CD4-positive, alpha-beta T cell treated with Interleukin-2 at 100 ng/mL for 4 hours (primary cell): ENCODE data around the gene AGMAT.

ENCODE experiments used
- DNase-seq: peaks from one replicate; pipeline ENCODE4 v3.0.0-alpha.2; 2020; ENCODE audit warnings: low spot score

AGMAT gene, protein sequence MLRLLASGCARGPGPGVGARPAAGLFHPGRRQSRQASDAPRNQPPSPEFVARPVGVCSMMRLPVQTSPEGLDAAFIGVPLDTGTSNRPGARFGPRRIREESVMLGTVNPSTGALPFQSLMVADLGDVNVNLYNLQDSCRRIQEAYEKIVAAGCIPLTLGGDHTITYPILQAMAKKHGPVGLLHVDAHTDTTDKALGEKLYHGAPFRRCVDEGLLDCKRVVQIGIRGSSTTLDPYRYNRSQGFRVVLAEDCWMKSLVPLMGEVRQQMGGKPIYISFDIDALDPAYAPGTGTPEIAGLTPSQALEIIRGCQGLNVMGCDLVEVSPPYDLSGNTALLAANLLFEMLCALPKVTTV

DNA sequence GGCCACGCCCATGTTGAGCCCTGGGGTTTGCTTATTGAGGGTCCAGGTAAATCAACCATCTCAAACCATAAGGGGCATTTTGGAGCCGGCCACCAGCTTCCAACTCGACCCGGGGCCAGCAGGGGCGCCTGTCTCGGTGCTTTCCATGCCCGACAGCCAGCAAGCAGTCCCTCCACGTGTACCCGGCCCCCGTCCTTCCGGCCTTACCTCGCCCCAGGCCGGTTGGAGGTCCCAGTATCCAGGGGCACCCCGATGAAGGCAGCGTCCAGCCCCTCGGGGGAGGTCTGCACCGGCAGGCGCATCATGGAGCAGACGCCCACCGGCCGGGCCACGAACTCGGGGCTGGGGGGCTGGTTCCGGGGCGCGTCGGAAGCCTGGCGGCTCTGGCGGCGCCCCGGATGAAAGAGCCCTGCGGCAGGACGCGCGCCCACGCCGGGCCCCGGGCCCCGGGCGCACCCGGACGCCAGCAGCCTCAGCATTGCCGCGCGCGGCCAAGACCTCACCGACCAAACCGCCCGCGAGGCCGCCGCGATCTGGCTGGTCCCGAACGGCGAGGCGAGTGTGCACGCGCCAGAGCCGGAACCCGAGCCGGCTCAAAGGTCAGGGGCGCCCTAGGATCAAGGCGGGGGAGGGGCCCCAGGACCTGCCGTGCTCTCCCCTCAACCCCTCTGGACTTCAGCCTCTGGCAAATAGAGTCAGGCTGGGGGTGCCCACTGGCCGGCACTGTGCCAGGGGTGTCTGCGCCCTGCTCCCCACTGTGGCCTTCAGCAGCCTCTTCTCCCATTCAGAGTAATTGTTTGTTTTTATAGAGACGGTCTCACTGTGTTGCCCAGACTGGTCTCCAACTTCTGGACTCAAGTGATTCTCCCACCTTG, at the start of gene AGMAT:
TSS of gene AGMAT (minus strand) at position 563 of the 875 bp plus-strand sequence. CDS start at position 479, 84 bp downstream.
- DNase-seq: peak; percentile 47

DNA sequence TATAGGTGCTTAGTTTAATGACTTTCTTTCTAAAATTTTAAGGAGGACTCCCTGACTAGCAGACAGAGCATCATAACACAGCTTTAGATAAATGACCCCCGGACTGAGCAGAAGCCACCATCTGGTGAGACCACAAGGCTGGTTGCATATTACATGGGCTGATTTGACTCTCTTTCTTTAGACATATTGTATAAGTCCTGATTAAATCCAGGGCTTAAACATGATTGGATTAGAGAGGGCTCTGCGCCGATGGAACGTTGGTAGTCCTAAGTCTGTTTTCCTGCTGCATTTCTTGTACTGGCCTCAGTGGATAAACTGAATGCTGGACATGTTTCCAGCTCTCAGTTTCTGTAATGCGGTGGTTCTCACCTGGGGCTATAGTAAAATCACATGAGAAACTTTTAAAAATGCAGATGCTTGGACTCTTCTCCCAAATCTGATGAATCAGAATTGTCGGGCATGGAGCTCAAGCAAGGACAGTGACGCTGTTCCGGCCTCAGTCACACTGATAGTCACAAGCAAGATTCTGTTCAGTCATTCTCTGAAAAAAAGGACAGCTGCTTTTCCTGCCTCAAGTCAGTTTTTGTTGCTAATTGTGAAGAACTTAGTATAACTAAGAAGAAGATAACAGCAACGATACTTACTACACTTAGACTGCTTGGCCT, 49.0 kb upstream of the AGMAT start:
- no peak for DNase-seq

DNA sequence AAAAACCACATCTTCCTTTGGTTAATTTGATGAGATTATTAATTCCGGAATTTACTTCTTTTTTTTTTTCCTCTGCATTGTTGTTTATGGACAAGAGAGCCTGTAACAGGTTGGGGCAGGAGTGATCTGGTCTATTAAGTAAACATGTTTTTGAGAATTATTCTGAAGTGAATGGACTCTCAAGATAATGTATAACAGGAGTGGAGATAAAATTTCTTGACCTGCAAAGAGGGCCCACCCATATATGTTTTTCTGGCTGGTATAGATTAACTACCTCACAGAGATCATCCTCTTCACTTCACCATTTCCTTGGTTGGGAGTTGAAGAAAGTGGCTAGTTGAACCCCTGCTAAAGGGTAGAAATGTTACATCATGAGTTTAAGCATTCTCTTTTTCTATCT, 43.2 kb upstream of the AGMAT start:
- DNase-seq: no peak

DNA sequence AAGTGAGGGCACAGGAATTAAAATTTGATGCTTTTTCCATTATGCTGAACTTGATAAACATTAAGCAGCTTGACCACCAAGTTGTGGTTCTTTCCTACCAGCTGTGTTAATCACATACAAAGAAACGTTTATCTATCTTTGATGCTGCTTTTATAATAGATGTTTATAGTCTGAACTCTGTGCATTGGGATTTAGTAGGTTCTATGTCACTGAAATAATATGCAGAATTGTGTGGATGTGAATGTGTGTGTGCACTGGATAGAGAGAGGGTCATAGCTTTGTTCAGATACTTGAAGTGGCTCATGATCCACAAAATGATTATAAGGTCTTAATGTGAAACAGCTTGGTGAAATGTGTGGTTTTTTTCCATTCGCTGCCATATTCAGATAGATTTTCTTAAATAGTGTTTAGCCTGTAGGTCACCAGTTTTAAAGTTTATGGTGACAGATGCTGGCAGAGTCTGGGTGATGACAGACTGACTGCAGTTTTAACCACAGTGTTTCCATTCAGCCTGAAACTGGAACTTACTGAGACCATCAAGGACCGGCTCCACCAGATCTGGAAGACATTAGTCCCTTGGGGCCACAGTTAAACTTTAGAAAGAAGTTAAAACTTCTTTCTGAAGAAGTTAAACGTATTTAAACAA, 42.6 kb upstream of the AGMAT start:
- DNase-seq: no peak

DNA sequence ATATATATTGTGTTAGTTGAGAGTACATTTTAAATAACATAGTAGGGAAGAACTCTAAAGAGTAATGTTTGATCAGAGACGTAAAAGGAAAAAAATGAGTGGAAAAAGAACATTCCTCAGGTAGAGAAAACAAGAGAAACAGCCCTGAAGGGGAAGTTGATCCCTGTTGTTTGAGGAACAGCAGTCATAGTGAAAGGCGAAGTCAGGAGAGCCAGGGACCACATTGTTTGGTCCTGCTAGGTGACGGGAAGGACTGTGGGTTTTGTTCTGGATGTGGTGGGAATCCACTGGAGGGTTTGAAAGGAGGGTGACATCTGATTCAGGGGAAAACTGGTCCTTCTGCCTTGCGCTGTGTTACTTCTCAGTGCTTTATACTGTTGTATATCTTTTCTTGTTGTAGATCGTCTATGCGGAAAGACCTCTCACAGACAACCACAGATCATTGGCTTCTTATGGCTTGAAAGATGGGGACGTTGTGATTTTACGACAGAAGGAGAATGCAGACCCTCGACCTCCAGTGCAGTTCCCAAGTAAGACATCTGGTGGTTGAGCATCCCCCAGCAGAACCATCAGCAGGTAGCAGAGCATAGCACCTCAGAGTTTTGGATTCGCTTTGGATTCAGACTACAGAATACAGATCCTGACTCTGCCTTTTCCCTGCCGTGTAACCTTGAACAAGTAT, 41.6 kb upstream of the AGMAT start:
- no peak for DNase-seq

DNA sequence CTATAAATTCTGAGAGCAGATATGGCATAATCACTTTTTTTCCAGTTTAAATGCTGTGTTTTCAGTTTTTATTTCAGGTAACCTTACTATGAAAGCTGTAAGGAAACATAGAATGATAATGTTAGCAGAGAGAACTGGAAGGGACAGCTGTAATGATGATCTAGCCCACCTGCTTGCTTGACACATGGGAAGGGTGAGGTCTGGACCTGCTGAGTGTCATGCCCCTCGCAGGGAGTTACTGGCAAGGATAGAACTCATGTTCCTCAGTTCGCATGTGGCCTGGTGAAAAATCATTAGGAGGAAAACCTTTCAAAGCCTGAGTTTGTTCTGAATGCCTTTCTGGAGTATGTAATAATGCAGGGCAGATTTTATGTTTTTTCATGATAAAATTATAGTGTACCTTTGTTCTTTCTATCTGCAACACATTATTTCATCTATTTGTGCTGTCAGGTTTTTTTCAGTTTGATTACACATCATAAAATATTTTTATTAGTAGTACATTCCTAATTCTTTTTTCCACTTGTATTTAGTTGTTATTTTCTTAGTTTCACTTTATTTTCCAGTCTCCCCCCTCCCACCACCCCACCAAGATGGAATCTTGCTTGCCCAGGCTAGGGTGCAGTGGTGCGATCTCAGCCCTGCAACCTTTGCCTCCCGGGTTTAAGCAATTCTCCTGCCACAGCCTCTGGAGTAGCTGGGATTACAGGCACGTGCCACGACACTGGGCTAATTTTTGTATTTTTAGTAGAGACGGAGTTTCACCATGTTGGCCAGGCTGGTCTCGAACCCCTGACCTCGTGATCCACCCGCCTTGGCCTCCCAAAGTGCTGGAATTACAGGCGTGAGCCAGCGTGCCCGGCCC, 40.4 kb upstream of the AGMAT start:
- no peak for DNase-seq

DNA sequence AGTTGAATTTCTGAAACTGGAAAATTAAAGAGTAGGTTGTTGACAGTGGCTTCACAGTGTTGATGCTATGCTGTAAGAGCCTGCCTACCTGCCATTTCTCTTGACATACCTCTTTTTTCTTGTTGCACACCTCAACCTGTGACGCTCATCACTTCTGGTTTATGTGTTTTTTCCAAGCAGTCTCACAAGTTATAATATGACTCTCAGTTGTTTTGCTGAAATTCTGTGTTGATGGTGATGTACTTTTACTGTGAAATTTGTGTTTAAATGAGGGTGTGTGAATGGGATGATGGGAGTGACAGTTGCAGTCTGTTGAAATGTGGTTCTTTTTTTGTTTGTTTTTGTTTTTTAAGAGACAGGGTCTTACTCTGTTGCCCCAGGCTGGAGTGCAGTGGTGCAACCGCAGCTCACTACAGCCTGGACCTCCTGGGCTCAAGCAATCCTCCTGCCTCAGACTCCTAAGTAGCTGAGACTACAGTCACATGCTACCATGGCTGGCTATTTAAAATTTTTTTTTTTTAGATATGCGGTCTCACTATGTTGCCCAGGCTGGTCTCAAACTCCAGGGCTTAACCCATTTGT, 39.4 kb upstream of the AGMAT start:
- DNase-seq: no peak

DNA sequence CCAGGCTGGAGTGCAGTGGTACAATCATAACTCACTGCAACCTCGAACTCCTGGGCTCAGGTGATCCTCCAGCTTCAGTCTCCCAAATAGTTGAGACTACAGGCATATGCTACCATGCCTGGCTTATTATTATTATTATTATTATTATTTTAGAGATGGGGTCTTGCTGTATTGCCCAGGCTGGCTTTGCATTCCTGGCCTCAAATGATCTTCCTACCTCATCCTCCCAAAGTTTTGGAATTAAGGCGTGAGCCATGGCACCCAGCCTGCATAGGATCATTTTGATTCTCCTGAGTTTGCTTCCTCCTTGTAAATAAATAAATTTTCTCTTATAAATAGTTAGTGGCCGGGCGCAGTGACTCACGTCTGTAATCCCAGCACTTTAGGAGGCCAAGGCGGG, 38.6 kb upstream of the AGMAT start:
- DNase-seq: no peak

DNA sequence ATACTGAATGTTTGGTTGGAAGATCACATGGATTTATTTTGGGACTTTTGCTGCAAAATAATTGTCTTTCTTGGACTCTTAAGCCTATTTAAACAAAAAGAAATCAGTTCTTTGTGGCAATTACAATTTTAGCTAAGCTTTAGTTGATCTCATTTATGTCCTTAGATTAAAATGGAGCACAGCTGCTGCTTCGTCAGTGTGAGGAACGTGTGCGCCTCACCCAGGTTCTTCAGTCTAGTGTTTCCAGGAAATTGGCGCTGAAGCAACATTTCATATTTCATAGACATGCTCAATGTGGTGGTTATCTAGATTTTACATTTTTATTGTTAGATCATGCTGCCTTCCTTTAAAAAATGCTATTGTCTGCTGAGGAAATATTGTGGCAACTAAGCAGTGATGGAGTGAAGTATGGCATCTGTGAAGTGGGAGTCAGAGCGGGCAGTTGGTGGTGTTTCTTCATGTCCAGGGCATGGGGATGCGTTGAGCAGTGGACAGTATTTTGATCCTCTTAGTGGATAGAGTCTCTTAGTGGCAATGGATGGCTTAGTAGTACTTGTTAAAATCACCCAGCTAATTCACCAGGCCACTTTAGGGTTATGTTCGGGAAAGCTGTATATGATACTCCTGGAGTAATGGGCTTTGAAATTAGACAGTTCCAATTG, 38.0 kb upstream of the AGMAT start:
- no peak for DNase-seq

DNA sequence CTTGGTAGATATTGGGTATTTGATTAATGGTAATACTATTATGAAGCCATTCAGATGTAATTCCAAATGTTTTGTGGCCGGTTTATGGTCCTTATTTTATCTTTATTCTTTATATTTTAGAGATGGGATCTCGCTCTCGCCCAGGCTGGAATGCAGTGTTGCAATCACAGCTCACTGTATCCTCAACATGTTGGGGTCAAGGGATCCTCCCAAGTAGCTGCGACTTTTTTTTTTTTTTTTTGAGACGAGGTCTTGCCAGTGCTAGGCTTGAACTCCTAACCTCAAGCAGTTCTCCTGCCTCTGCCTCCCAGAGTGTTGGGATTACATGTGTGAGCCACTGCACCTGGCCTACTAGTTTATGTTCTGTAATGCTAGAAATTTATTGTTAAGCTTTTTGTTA, 37.1 kb upstream of the AGMAT start:
- DNase-seq: no peak

DNA sequence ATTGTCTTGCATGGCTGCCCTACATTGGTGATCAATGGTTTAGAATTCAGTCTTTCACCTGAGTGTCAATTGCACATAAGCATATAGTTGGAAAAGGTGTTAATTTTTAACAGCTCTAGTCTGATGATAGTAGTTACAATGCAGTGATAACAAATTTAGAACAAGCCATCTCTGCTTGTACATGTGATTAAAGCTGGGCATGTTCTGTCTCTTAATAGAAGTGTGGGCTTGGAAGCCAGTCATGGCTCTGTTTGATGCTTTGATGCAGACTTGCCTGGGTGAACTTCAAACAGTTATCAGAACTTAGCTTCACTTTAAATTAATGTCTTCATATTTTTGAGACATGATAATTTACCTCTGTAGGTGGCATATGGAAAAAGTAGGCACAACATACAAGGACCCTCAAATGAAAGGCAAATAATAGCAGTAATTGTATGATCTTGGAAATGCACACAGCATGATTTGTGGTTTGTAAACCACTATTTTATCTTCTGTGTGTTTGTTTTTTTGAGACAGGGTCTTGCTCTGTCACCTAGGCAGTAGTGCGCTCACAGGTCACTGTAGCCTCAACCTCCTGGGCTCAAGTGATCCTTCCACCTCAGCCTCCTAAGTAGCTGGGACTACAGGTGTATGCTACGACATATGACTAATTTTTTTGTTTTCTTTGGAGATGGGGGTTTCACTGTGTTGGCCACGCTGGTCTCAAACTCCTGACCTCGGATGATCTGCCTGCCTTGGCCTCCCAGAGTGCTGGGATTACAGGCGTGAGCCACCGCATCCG, 36.2 kb upstream of the AGMAT start:
- no peak for DNase-seq

DNA sequence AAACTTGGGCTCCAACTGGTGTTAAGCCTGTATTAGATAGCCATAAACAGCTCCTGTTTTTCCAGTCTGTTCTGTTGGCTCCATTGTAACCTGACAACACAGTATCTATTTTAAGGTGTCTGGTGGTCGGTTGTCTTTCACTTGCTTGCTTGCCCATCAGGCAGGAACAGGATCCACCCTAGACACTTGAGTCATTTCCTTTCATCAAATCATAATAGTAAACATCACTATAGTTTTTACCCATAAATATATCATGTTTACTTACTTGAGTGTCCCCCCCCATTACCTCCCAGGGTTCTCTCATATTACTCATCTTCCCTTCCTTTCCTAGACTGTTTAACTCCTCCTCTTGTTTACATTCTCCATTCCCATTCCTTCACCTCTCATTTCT, 35.3 kb upstream of the AGMAT start:
- DNase-seq: peak; percentile 70

DNA sequence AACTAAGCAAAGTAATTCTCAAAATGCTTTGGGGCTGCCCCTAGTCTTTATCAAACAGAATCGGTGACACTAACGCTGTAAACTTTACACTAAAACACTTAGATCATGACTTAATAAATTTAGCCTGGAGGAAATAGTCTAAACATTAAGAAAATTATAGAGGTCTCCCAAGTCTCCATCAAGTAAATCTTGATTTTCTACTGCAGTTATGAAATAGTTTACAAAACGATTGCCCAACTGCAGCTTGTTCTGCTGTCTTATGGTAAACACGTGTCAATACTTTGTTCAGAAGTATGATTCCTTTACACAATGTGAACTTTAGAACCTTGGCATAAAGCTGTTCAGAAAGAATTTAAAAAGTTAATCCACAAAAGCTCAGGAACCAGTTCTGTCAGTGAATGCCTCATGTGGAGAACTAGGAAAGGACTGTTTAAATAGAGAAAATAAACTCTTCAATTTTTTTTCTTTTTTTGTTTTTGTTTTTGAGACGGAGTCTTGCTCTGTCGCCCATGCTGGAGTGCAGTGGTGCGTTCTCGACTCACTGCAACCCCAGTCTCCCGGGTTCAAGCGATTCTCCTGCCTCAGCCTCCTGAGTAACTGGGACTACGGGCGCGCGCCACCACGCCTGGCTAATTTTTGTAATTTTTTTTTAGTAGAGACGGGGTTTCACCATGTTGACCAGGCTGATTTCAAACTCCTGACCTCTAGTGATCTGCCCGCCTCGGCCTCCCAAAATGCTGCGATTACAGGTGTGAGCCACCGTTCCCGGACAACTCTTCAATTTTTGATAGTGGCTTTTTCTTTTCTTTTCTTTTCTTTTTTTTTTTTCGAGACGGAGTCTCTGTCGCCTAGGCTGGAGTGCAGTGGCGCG, 34.0 kb upstream of the AGMAT start:
- DNase-seq: no peak

DNA sequence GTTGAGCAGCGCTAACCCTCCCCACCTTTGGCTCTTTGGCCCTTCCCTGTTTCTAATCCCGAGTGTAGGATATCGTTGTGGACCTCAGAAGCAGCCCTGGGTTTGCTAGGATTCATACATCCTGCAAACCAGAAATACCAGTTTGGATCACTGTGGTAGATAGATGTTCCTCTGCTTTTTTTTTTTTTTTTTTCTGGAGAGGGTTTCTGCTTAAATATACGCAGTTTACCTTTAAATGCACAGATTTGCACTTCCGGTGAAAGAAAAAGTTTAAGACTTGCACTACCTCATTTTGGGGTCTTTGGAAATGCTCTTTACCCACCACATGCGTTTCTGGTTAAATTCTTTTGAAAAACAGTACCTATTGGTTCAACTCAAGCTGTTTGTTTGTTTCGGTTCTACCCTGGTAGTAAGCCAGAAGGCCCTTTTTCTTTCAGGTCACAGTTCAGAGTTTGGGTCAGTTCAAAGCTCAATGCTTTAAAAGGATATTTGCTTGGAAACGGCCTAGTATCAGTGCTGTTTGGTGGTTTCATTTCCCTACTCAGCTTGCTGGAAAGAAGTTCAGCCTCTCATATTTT, 33.3 kb upstream of the AGMAT start:
- DNase-seq: peak; percentile 23

DNA sequence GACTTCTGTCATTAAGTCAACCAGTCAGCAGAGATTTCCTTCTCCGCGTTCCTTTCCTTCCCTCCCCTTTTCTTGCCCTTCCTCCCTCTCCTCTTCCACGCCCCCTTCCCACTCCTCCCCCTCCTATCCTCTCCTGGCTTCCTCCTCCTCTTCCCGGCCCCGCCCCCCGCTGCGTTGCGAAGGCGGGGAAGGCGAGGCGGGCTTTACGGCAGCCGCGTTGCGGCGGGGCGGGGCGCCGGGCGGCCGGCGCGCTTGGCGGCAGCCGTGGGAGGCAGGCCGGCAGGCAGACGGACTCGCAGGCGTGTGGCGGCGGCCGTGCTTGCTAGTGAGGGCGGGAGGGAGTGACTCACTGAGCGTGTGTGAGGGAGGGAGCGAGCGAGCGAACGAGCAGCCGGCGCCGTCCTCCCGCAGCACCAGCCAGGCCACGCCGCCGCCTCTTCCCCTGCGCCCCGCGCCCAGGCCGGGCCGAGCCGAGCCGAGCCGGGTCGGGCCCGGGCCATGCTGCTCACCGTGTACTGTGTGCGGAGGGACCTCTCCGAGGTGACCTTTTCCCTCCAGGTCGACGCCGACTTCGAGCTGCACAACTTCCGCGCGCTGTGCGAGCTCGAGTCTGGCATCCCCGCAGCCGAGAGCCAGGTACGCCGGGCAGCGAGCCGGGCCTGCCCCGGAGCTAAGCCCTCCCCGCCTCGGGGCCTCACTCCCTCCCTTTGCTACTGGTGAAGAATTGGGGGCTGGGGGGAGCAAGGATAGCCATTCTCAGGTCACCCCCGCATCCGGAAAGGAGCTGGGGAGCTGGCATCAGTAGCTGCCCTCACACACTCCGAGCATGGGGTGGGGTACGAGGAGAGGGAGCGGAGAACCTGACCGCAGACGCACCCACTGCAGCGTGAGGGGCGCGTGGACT, 32.6 kb upstream of the AGMAT start, which contains the start of gene DDI2:
TSS of gene DDI2 (plus strand) at position 286 of the 904 bp plus-strand sequence. CDS start at position 499, 213 bp downstream.
- DNase-seq: peak; percentile 95
